H9 (cell line): ENCODE data around the gene ARAP1. TPM values are rescaled to one million over a fixed set of nuclear protein-coding genes. Genes with fewer than 3 reads are reported as not detected.
A peak's percentile ranks its signal among the peaks of the same experiment; 100 is the strongest.

Source experiments
- DNase-seq: peaks from one replicate; pipeline ENCODE4 v3.0.0-alpha.2; 2017
- H2AFZ ChIP-seq: one replicate; pipeline ENCODE4 v1.6.1; 2013; ENCODE audit warnings: mild to moderate bottlenecking, low read length, control low read depth, moderate library complexity
- H2AK5ac ChIP-seq: 2 replicates; pipeline ENCODE4 v1.6.1; 2013; ENCODE audit warnings: low read length, control low read depth, mixed read lengths; ENCODE audit not compliant: insufficient read length
- H2BK120ac ChIP-seq: one replicate; pipeline ENCODE4 v1.6.1; 2013; ENCODE audit warnings: low read depth, mild to moderate bottlenecking, low read length, control low read depth, inconsistent platforms; ENCODE audit not compliant: poor library complexity, severe bottlenecking
- H2BK12ac ChIP-seq: 2 replicates; pipeline ENCODE4 v1.6.1; 2013; ENCODE audit warnings: low read length, control low read depth, mixed read lengths, low read depth; ENCODE audit not compliant: insufficient read length
- H2BK15ac ChIP-seq: 2 replicates; pipeline ENCODE4 v1.6.1; 2013; ENCODE audit warnings: low read depth, low read length, control low read depth
- H2BK20ac ChIP-seq: one replicate; pipeline ENCODE4 v1.6.1; 2013; ENCODE audit warnings: low read depth, mild to moderate bottlenecking, low read length, control low read depth, inconsistent platforms; ENCODE audit not compliant: poor library complexity, severe bottlenecking
- H2BK5ac ChIP-seq: 2 replicates; pipeline ENCODE4 v1.6.1; 2013; ENCODE audit warnings: low read length, control low read depth, mixed read lengths; ENCODE audit not compliant: insufficient read length
- H3K14ac ChIP-seq: 2 replicates; pipeline ENCODE4 v1.6.1; 2013; ENCODE audit warnings: low read length, control low read depth; ENCODE audit not compliant: insufficient read depth
- H3K18ac ChIP-seq: 2 replicates; pipeline ENCODE4 v1.6.1; 2013; ENCODE audit warnings: low read depth, mild to moderate bottlenecking, mixed read lengths, low read length, control low read depth; ENCODE audit not compliant: insufficient read length
- H3K23ac ChIP-seq: 2 replicates; pipeline ENCODE4 v1.6.1; 2013; ENCODE audit warnings: low read length, control low read depth, mixed read lengths, low read depth; ENCODE audit not compliant: insufficient read length
- H3K23me2 ChIP-seq: 2 replicates; pipeline ENCODE4 v1.6.1; 2013; ENCODE audit warnings: low read depth, mild to moderate bottlenecking, mixed read lengths, low read length, control low read depth; ENCODE audit not compliant: insufficient read length, poor library complexity, severe bottlenecking
- H3K27ac ChIP-seq: 2 replicates; pipeline ENCODE4 v1.5.1; 2013; ENCODE audit warnings: low read length, control low read depth, mixed read lengths, low read depth; ENCODE audit not compliant: insufficient read length
- H3K27me3 ChIP-seq: 2 replicates; pipeline ENCODE4 v1.6.1; 2013; ENCODE audit warnings: low read length, control low read depth, inconsistent platforms; ENCODE audit not compliant: insufficient read depth
- H3K4ac ChIP-seq: 2 replicates; pipeline ENCODE4 v1.6.1; 2013; ENCODE audit warnings: low read depth, mild to moderate bottlenecking, control low read depth, inconsistent platforms, low read length, moderate library complexity
- H3K4me1 ChIP-seq: 2 replicates; pipeline ENCODE4 v1.6.1; 2013; ENCODE audit warnings: low read length, control low read depth, inconsistent platforms; ENCODE audit not compliant: insufficient read depth
- H3K4me2 ChIP-seq: 2 replicates; pipeline ENCODE4 v1.6.1; 2013; ENCODE audit warnings: low read length, control low read depth, mixed read lengths; ENCODE audit not compliant: insufficient read length, insufficient read depth
- H3K56ac ChIP-seq: 2 replicates; pipeline ENCODE4 v1.6.1; 2013; ENCODE audit warnings: low read depth, mild to moderate bottlenecking, mixed read lengths, low read length, control low read depth; ENCODE audit not compliant: insufficient read length
- H3K79me1 ChIP-seq: 2 replicates; pipeline ENCODE4 v1.6.1; 2013; ENCODE audit warnings: low read depth, mild to moderate bottlenecking, moderate library complexity, low read length, control low read depth, inconsistent platforms; ENCODE audit not compliant: insufficient read depth, poor library complexity, severe bottlenecking
- H3K79me2 ChIP-seq: 2 replicates; pipeline ENCODE4 v1.6.1; 2013; ENCODE audit warnings: low read length, control low read depth, inconsistent platforms; ENCODE audit not compliant: insufficient read depth
- H3K9ac ChIP-seq: 2 replicates; pipeline ENCODE4 v1.6.1; 2013; ENCODE audit warnings: low read length, control low read depth, mixed read lengths; ENCODE audit not compliant: insufficient read length; ENCODE audit errors: extremely low read depth
- H3K9me3 ChIP-seq: one replicate; pipeline ENCODE4 v1.6.1; 2013; ENCODE audit warnings: low read depth, low read length, inconsistent platforms; ENCODE audit not compliant: control insufficient read depth
- H3T11ph ChIP-seq: one replicate; pipeline ENCODE4 v1.6.1; 2013; ENCODE audit warnings: mild to moderate bottlenecking, low read length, control low read depth, inconsistent platforms
- H4K20me1 ChIP-seq: one replicate; pipeline ENCODE4 v1.6.1; 2013; ENCODE audit not compliant: control insufficient read depth, insufficient read length, insufficient read depth
- H4K5ac ChIP-seq: 2 replicates; pipeline ENCODE4 v1.6.1; 2013; ENCODE audit warnings: low read depth, mild to moderate bottlenecking, mixed read lengths, low read length, control low read depth; ENCODE audit not compliant: insufficient read length
- H4K8ac ChIP-seq: replicated peaks from 2 replicates; pipeline ENCODE4 v1.6.1; 2013; ENCODE audit warnings: low read length, control low read depth, mixed read lengths, low read depth; ENCODE audit not compliant: insufficient read length
- H4K91ac ChIP-seq: 2 replicates; pipeline ENCODE4 v1.6.1; 2013; ENCODE audit warnings: low read depth, mild to moderate bottlenecking, moderate library complexity, mixed read lengths, low read length, control low read depth; ENCODE audit not compliant: insufficient read length
- H3K27ac Mint-ChIP-seq, 3 experiments: 2 replicates in 2 of 3; 3 replicates in 1 of 3; pipeline ENCODE4 v1.8.0; 2020 to 2021; ENCODE audit warnings: mixed read lengths in 3 of 3, mild to moderate bottlenecking in 1 of 3, moderate library complexity in 1 of 3
- H3K27me3 Mint-ChIP-seq: 2 replicates; pipeline ENCODE4 v1.8.0; 2021; ENCODE audit warnings: low read depth, mild to moderate bottlenecking, moderate library complexity, mixed read lengths
- H3K36me3 Mint-ChIP-seq, 3 experiments: 2 replicates in 2 of 3; 3 replicates in 1 of 3; pipeline ENCODE4 v1.8.0; 2020 to 2021; ENCODE audit warnings: low read depth in 3 of 3, mixed read lengths in 3 of 3; ENCODE audit not compliant: insufficient read depth in 1 of 3
- H3K4me1 Mint-ChIP-seq, 2 experiments: 2 replicates each; pipeline ENCODE4 v1.8.0; 2020; ENCODE audit warnings: mixed read lengths in 2 of 2
- H3K4me3 Mint-ChIP-seq, 2 experiments: 2 replicates in 1 of 2; 3 replicates in 1 of 2; pipeline ENCODE4 v1.8.0; 2020 to 2021; ENCODE audit warnings: mild to moderate bottlenecking in 2 of 2, mixed read lengths in 2 of 2, moderate library complexity in 1 of 2
- H3K9me3 Mint-ChIP-seq, 2 experiments: 2 replicates in 1 of 2; 3 replicates in 1 of 2; pipeline ENCODE4 v1.8.0; 2020; ENCODE audit warnings: mild to moderate bottlenecking in 2 of 2, mixed read lengths in 2 of 2, moderate library complexity in 1 of 2
- CTCF ChIP-seq: fragments of 200-600 bp; sonication (generic); conservative IDR thresholded peaks from 3 replicates; pipeline ENCODE4 v1.8.0; 2021; ENCODE audit warnings: antibody characterized with exemption, mild to moderate bottlenecking
- WGBS: extraction: QIAGEN DNeasy Blood & Tissue Kit; methylation state at CpG from one replicate; pipeline ENCODE4 v1.1.7; 2013; ENCODE audit warnings: missing lambda C conversion rate, low lambda C conversion rate, mixed read lengths; ENCODE audit not compliant: insufficient read length; ENCODE audit errors: extremely low coverage; 5-methylcytosine and 5-hydroxymethylcytosine counted together
- total RNA-seq: library from RNA; stranded (reverse); gene quantifications from 2 replicates; pipeline ENCODE4 v1.2.1, GENCODE V29; 2021

The ARAP1 gene
- total RNA-seq, 1 experiment from 2014 or later = 59.4 TPM

- peak overlapping the region; percentile 67 to 88 for H3K4me3 Mint-ChIP-seq
- peaks cover 29 to 39% of the 10 kb centered on the region in 2 experiments for H3K4me1 Mint-ChIP-seq
- H3K9ac ChIP-seq = no peak overlapping the region
- no peak overlapping the region for H2AK5ac ChIP-seq
- no peak overlapping the region for H2BK15ac ChIP-seq
- H3K79me2 ChIP-seq = no peaks in the 10 kb centered on the region
- no peak overlapping the region for H3K4ac ChIP-seq
- no peak overlapping the region for H3K27ac ChIP-seq
- no peak overlapping the region for H4K5ac ChIP-seq
- no peak for TF ChIP-seq CTCF
- H4K91ac ChIP-seq = no peak overlapping the region
- no peak overlapping the region for H2AFZ ChIP-seq
- H3K27me3 ChIP-seq = no peaks in the 10 kb centered on the region
- no peaks in the 10 kb centered on the region for H3K9me3 ChIP-seq
- H4K8ac ChIP-seq = no peak overlapping the region
- peaks cover 4% of the 10 kb centered on the region; the same call in 1 of the 2 replicates for H3K4me1 ChIP-seq
- no peak overlapping the region for H3K56ac ChIP-seq
- WGBS = no CpG with 5 or more reads among the region's 14 CpGs
- no peak overlapping the region for H2BK12ac ChIP-seq
- no peaks in the 10 kb centered on the region for H3K36me3 Mint-ChIP-seq
- H4K20me1 ChIP-seq = no peaks in the 10 kb centered on the region
- no peak overlapping the region for H3K18ac ChIP-seq
- no peak overlapping the region for H2BK5ac ChIP-seq
- H3T11ph ChIP-seq = no peak overlapping the region
- H3K23ac ChIP-seq = no peak overlapping the region
- no peak overlapping the region for H3K27ac Mint-ChIP-seq
- H2BK20ac ChIP-seq = no peak overlapping the region
- H3K9me3 Mint-ChIP-seq = no peaks in the 10 kb centered on the region
- H3K79me1 ChIP-seq = no peaks in the 10 kb centered on the region
- H3K4me2 ChIP-seq = peak overlapping the region; percentile 93
- DNase-seq = peak; percentile 62
- H3K27me3 Mint-ChIP-seq = peaks cover 30% of the 10 kb centered on the region
- no peak overlapping the region; the same call in 1 of the 2 replicates for H3K14ac ChIP-seq
- no peak overlapping the region for H2BK120ac ChIP-seq
- H3K23me2 ChIP-seq = peaks cover 7% of the 10 kb centered on the region
Measured at GRCh38 chr11:72782081-72782920, 30.1 kb upstream of the ARAP1 start.
